Effector memory CD8-positive, alpha-beta T cell (primary cell): ENCODE results near the gene RXFP1.
"Not testable (repeated sequence)": the region's sequence is repeated elsewhere in the genome, so short reads cannot be mapped to it uniquely, and the experiment has no call there.

Source experiments
- ATAC-seq: fragments of 150-1000 bp; cut with Tn5 transposase; replicated peaks from 2 replicates; pipeline ENCODE4 v1.10.0; 2021; ENCODE audit warnings: mild to moderate bottlenecking, moderate library complexity
- DNase-seq, 3 experiments: peaks; one replicate each; pipeline ENCODE4 v3.0.0; 2021
- H3K27ac Mint-ChIP-seq, 2 donors: one replicate each; pipeline ENCODE4 v1.8.0; 2022; ENCODE audit warnings: mild to moderate bottlenecking in 2 of 2, mixed read lengths in 2 of 2, moderate library complexity in 2 of 2
- H3K27me3 Mint-ChIP-seq, 2 donors: one replicate each; pipeline ENCODE4 v1.8.0; 2022; ENCODE audit warnings: mixed read lengths in 2 of 2
- H3K36me3 Mint-ChIP-seq: one replicate; pipeline ENCODE4 v1.8.0; 2022; ENCODE audit warnings: mild to moderate bottlenecking, moderate library complexity, mixed read lengths; ENCODE audit not compliant: insufficient read depth
- H3K4me1 Mint-ChIP-seq, 2 donors: one replicate each; pipeline ENCODE4 v1.8.0; 2022; ENCODE audit warnings: low read depth in 2 of 2, mixed read lengths in 2 of 2
- H3K4me3 Mint-ChIP-seq, 2 donors: one replicate each; pipeline ENCODE4 v1.8.0; 2022; ENCODE audit warnings: mild to moderate bottlenecking in 2 of 2, mixed read lengths in 2 of 2, moderate library complexity in 2 of 2
- H3K9me3 Mint-ChIP-seq, 2 donors: one replicate each; pipeline ENCODE4 v1.8.0; 2022; ENCODE audit warnings: mixed read lengths in 2 of 2

The RXFP1 gene

GRCh38 chr4:158649111-158649680 lies 127.5 kb downstream of the RXFP1 start:
- H3K4me1 Mint-ChIP-seq: peaks cover 0 to 7% of the 10 kb centered on the region in 2 donors
- H3K36me3 Mint-ChIP-seq: no peaks in the 10 kb centered on the region
- DNase-seq (no peak), ATAC-seq (no peak)
- peaks cover 5 to 7% of the 10 kb centered on the region in 2 donors for H3K27me3 Mint-ChIP-seq
- H3K27ac Mint-ChIP-seq: no peak overlapping the region
- H3K4me3 Mint-ChIP-seq: no peak overlapping the region
- no peaks in the 10 kb centered on the region for H3K9me3 Mint-ChIP-seq

DNA sequence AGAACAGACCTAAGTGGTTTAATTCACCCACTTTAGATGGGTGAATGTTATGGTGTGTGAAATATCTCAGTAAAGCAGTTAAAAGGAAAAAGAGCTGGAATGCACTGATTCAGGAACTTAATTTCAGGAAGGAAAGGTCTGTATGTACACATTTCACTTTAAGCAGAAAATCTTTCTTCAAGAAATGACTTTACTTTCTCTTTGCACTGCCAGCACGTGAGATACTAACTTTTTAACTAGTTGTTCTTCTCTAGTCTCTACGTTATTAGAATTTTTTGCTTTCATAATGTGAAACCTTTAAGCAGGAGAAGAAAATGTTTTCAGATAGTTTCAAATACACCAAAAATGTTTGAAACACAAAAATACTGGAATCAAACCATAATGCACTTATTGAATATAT lies 131.2 kb downstream of the RXFP1 start:
- Mint-ChIP-seq H3K4me1 (peaks cover 0 to 7% of the 10 kb centered on the region in 2 donors), H3K27ac (peak overlapping the region in 1 of 2 donors; percentile 38), H3K4me3 (peak overlapping the region; percentile 45 to 59), H3K27me3 (peaks cover 0 to 6% of the 10 kb centered on the region in 2 donors), H3K36me3 (no peaks in the 10 kb centered on the region), H3K9me3 (no peaks in the 10 kb centered on the region)
- DNase-seq (no peak), ATAC-seq (no peak)

DNA sequence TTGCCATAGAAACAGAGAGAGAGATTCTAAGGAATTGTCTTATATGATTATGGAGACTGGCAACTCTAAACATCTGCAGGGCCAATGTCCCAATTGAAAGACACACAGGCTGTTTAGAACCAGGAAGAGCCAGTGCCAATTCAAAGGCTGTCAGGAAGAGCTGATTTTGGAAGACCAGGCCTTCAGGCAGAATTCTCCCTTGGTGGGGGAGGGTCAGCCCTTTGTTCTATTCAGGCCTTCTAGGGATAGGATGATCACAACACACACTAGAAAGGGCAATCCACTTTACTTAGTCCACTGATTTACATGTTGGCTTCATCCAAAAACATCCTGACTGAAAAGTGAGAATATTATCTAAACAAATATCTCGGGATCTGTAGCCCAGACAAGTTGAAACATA lies 134.8 kb downstream of the RXFP1 start:
- DNase-seq (no peak), ATAC-seq (no peak)
- no peak overlapping the region for H3K4me3 Mint-ChIP-seq
- no peaks in the 10 kb centered on the region for H3K36me3 Mint-ChIP-seq
- H3K4me1 Mint-ChIP-seq: peaks cover 0 to 7% of the 10 kb centered on the region in 2 donors
- no peak overlapping the region for H3K27ac Mint-ChIP-seq
- no peaks in the 10 kb centered on the region for H3K9me3 Mint-ChIP-seq
- peaks cover 10 to 19% of the 10 kb centered on the region in 2 donors for H3K27me3 Mint-ChIP-seq

- no peaks in the 10 kb centered on the region for H3K9me3 Mint-ChIP-seq
- peaks cover 10 to 19% of the 10 kb centered on the region in 2 donors for H3K27me3 Mint-ChIP-seq
- H3K27ac Mint-ChIP-seq: no peak overlapping the region
- peaks cover 0 to 7% of the 10 kb centered on the region in 2 donors for H3K4me1 Mint-ChIP-seq
- DNase-seq: no peak
- no peak for ATAC-seq
- no peaks in the 10 kb centered on the region for H3K36me3 Mint-ChIP-seq
- H3K4me3 Mint-ChIP-seq: no peak overlapping the region
Observed at GRCh38 chr4:158657291-158657690, 135.6 kb downstream of the RXFP1 start.

DNA sequence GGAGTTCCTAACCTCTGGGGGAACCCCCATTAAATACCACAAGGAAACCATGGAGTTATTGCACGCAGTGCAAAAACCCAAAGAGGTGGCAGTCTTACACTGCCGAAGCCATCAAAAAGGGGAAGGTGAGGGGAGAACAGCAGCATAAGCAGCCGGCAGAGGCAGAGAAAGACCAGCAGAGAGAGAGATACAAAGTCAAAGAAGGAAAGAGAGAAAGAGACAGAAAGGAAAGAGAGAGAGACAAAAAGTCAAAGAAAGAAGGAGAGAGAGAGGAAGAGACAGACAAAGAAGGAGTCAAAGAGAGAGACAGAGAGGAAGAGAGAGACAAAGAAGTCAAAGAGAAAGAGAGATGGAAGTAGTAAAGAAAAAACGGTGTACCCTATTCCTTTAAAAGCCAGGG lies 141.6 kb downstream of the RXFP1 start:
- H3K27me3 Mint-ChIP-seq: peaks cover 10% of the 10 kb centered on the region in 2 donors
- not testable (repeated sequence) for DNase-seq, ATAC-seq, H3K4me1 Mint-ChIP-seq, H3K9me3 Mint-ChIP-seq, H3K36me3 Mint-ChIP-seq, H3K27ac Mint-ChIP-seq, H3K4me3 Mint-ChIP-seq

GRCh38 chr4:158663707-158664625 lies 142.3 kb downstream of the RXFP1 start:
- DNase-seq, H3K27me3 Mint-ChIP-seq, H3K36me3 Mint-ChIP-seq, H3K4me1 Mint-ChIP-seq, ATAC-seq, H3K4me3 Mint-ChIP-seq, H3K27ac Mint-ChIP-seq, H3K9me3 Mint-ChIP-seq: not testable (repeated sequence)

- no peaks in the 10 kb centered on the region for H3K36me3 Mint-ChIP-seq
- no peaks in the 10 kb centered on the region for H3K9me3 Mint-ChIP-seq
- H3K4me3 Mint-ChIP-seq: no peak overlapping the region
- no peak overlapping the region for H3K27ac Mint-ChIP-seq
- no peaks in the 10 kb centered on the region for H3K4me1 Mint-ChIP-seq
- ATAC-seq (no peak), DNase-seq (no peak)
- H3K27me3 Mint-ChIP-seq: no peaks in the 10 kb centered on the region
Observed at GRCh38 chr4:158664806-158665205, 143.1 kb downstream of the RXFP1 start.

DNA sequence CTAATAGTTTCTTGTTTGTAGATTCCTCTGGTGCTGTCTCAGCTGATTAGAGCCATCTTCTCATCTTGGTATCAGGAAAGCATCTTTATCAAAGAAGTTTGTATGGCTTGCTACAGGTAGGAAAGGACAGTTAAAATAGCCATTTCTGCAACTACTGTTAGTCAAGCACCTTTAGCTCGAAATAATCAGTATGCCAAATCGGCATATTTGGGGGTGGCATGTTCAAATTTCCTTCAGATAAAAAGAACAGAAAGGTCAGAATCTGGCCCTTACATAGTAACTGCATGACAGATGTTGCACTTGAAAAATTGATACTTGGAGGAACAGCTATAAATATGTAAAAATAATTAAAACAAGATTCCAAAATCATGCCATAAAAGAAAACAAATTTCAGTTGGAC lies 145.2 kb downstream of the RXFP1 start:
- ATAC-seq (no peak), DNase-seq (no peak)
- Mint-ChIP-seq H3K27me3 (no peaks in the 10 kb centered on the region), H3K9me3 (no peaks in the 10 kb centered on the region), H3K4me1 (peaks cover 7% of the 10 kb centered on the region in 2 donors), H3K36me3 (peaks cover 7% of the 10 kb centered on the region), H3K4me3 (no peak overlapping the region), H3K27ac (no peak overlapping the region)

GRCh38 chr4:158667651-158668198 lies 146.0 kb downstream of the RXFP1 start:
- DNase-seq: peak in 1 of 3 experiments; percentile 13
- no peak overlapping the region for H3K4me3 Mint-ChIP-seq
- H3K27ac Mint-ChIP-seq: no peak overlapping the region
- no peaks in the 10 kb centered on the region for H3K27me3 Mint-ChIP-seq
- no peak for ATAC-seq
- H3K4me1 Mint-ChIP-seq: peaks cover 10 to 13% of the 10 kb centered on the region in 2 donors
- peaks cover 16% of the 10 kb centered on the region for H3K36me3 Mint-ChIP-seq
- no peaks in the 10 kb centered on the region for H3K9me3 Mint-ChIP-seq

DNA sequence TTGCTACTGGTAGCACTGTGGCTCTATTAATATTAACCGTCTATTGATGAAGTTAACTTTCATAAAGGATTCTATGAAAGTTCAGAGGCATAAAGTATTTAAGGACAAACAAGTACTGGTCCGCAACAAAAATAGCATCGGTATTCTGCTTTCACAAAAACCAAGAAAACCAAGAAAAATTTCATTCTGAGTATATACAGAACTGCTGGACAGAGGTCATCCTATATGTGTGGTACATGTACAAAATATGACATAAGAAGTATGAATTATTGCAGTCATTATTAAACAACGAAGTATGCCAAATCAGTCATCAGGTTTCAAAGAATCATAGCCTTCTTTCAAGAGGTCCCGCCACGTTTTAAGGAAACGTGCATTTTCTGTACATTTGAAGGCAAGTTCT lies 147.6 kb downstream of the RXFP1 start:
- Mint-ChIP-seq H3K4me3 (no peak overlapping the region), H3K4me1 (peaks cover 10 to 13% of the 10 kb centered on the region in 2 donors), H3K9me3 (no peaks in the 10 kb centered on the region), H3K27me3 (no peaks in the 10 kb centered on the region), H3K27ac (no peak overlapping the region), H3K36me3 (peaks cover 16% of the 10 kb centered on the region)
- ATAC-seq: no peak
- DNase-seq: no peak

GRCh38 chr4:158670975-158671664 lies 149.4 kb downstream of the RXFP1 start:
- Mint-ChIP-seq H3K27me3 (no peaks in the 10 kb centered on the region), H3K4me3 (peak overlapping the region; percentile 92 to 97), H3K4me1 (peaks cover 10 to 13% of the 10 kb centered on the region in 2 donors), H3K36me3 (peaks cover 16% of the 10 kb centered on the region), H3K27ac (peak overlapping the region; percentile 97 to 100), H3K9me3 (no peaks in the 10 kb centered on the region)
- DNase-seq (peak; percentile 46 to 57 (median 55)), ATAC-seq (peak; percentile 32)

- ATAC-seq (no peak), DNase-seq (no peak)
- Mint-ChIP-seq H3K27me3 (no peaks in the 10 kb centered on the region), H3K4me3 (peak within 1 kb of the TSS; percentile 92 to 97), H3K4me1 (peaks cover 10 to 13% of the 10 kb centered on the region in 2 donors), H3K36me3 (peaks cover 16% of the 10 kb centered on the region), H3K9me3 (no peaks in the 10 kb centered on the region), H3K27ac (peak within 1 kb of the TSS; percentile 97 to 100)
Observed at GRCh38 chr4:158671665-158671914, 149.9 kb downstream of the RXFP1 start, which contains the start of gene C4orf46. Gene C4orf46, minus strand, starts transcription at chr4:158671887. Its CDS starts 86 bp downstream, at chr4:158671801.
